Measurements from ENCODE around the gene TMEM201.
"Not testable (repeated sequence)": the region's sequence is repeated elsewhere in the genome, so short reads cannot be mapped to it uniquely, and the experiment has no call there.

TMEM201 gene

DNA sequence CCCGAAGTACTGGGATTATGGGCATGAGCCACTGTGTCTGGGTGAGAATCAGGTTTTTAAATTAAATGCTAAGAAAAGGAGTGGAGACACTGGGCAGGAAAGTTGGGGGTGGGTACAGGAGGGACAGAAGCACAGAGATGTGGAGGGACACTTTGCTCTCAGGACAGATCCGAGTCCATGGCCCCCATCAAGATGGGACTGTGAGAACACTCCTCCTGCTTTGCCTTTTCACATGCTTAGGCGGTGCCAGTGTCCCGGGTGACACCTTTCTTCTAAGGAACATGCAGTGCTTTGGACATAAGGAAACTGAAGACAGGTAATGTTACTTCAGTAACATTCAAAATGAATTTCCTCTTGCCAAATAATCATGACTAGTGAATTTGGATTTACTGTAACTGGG is 32.8 kb upstream of the TMEM201 start:
- FAIRE-seq (no peak), DNase-seq (ENCODE audit: insufficient read length, low spot score) (no peak)
- TF ChIP-seq PAX5 (IDR thresholded peaks at IDR 0.05; ENCODE audit: insufficient read depth, low read length, severe bottlenecking) (no peak), POLR2A (IDR thresholded peaks at IDR 0.05; ENCODE audit: low read depth, low read length) (no peak), TAF1 (IDR thresholded peaks at IDR 0.05; ENCODE audit: low read depth, low read length) (no peak), POU2F2 (IDR thresholded peaks at IDR 0.05; ENCODE audit: low read depth, low read length) (no peak), SPI1 (IDR thresholded peaks at IDR 0.05; ENCODE audit: low read depth, low read length) (no peak), POLR2AphosphoS5 (IDR thresholded peaks at IDR 0.05; ENCODE audit: low read depth, low read length) (no peak)

- FAIRE-seq (no peak), DNase-seq (ENCODE audit: insufficient read length, low spot score) (no peak)
- TF ChIP-seq POU2F2 (IDR thresholded peaks at IDR 0.05; ENCODE audit: low read depth, low read length): no peak
- no peak for TF ChIP-seq TAF1 (IDR thresholded peaks at IDR 0.05; ENCODE audit: low read depth, low read length)
These were observed 31.1 kb upstream of the TMEM201 start for GRCh38 chr1:9557624-9558023.

DNA sequence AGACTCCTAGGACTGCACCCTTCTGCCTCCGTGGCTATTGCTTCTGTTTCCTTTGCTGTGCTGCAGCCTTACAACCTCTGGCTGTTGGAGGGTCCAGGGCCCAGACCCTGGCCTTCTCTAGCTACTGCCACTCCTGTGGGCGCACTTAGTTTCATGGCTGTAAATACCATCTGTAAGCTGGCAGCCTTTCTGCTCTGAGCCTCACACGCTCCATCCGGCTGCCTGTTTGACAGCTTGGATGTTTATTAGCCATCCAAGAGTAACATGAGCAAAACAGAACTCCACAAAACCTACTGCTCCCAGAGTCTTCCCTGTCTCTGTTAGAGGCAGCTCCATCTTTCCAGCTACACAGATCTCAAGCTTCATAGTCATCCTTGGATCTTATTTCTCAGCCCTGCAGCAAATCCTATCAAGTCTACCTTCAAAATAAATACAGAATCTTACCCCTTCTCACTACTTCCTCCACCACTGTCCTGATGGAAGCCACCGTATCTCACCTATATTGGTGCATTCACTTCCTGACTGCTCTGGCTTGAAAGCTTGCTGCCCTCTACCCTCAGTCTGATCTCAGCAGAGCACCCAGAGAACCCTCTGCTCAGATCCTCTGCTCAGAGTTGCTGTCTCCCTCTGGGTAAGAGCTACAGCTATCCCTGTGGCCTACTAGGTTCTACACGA is 30.3 kb upstream of the TMEM201 start:
- DNase-seq (ENCODE audit: insufficient read length, low spot score) (no peak), FAIRE-seq (no peak)
- TF ChIP-seq POLR2AphosphoS5 (IDR thresholded peaks at IDR 0.05; ENCODE audit: low read depth, low read length): no peak
- no peak for TF ChIP-seq SPI1 (IDR thresholded peaks at IDR 0.05; ENCODE audit: low read depth, low read length)
- TF ChIP-seq TAF1 (IDR thresholded peaks at IDR 0.05; ENCODE audit: low read depth, low read length): no peak
- TF ChIP-seq PAX5 (IDR thresholded peaks at IDR 0.05; ENCODE audit: insufficient read depth, low read length, severe bottlenecking): no peak

- DNase-seq (ENCODE audit: insufficient read length, low spot score) (no peak), FAIRE-seq (no peak)
- TF ChIP-seq SPI1 (IDR thresholded peaks at IDR 0.05; ENCODE audit: low read depth, low read length) (no peak), TAF1 (IDR thresholded peaks at IDR 0.05; ENCODE audit: low read depth, low read length) (no peak), POU2F2 (IDR thresholded peaks at IDR 0.05; ENCODE audit: low read depth, low read length) (no peak), PAX5 (IDR thresholded peaks at IDR 0.05; ENCODE audit: insufficient read depth, low read length, severe bottlenecking) (no peak), POLR2AphosphoS5 (IDR thresholded peaks at IDR 0.05; ENCODE audit: low read depth, low read length) (no peak), POLR2A (IDR thresholded peaks at IDR 0.05; ENCODE audit: low read depth, low read length) (no peak)
These were observed 29.7 kb upstream of the TMEM201 start for GRCh38 chr1:9558946-9559545.

GRCh38 chr1:9559673-9560072 is 29.0 kb upstream of the TMEM201 start:
- TF ChIP-seq POU2F2 (IDR thresholded peaks at IDR 0.05; ENCODE audit: low read depth, low read length) (no peak), PAX5 (IDR thresholded peaks at IDR 0.05; ENCODE audit: insufficient read depth, low read length, severe bottlenecking) (no peak), POLR2A (IDR thresholded peaks at IDR 0.05; ENCODE audit: low read depth, low read length) (no peak), TAF1 (IDR thresholded peaks at IDR 0.05; ENCODE audit: low read depth, low read length) (no peak)
- no peak for DNase-seq (ENCODE audit: insufficient read length, low spot score)
- FAIRE-seq: no peak

DNA sequence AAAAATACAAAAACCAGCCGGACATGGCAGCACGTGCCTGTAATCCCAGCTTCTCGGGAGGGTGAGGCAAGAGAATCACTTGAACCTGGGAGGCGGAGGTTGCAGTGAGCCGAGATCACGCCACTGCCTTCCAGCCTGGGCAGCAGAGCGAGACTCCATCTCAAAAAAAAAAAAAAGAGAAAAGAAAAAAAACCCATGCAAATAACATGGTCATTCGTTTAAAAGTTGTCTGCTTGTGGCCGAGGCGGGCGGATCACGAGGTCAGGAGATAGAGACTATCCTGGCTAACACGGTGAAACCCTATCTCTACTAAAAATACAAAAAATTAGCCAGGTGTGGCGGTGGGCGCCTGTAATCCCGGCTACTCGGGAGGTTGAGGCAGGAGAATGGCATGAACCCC is 28.6 kb upstream of the TMEM201 start:
- FAIRE-seq; DNase-seq (ENCODE audit: insufficient read length, low spot score): not testable (repeated sequence)

- FAIRE-seq (no peak), DNase-seq (ENCODE audit: insufficient read length, low spot score) (no peak)
- TF ChIP-seq SPI1 (IDR thresholded peaks at IDR 0.05; ENCODE audit: low read depth, low read length) (no peak), POLR2AphosphoS5 (IDR thresholded peaks at IDR 0.05; ENCODE audit: low read depth, low read length) (no peak), PAX5 (IDR thresholded peaks at IDR 0.05; ENCODE audit: insufficient read depth, low read length, severe bottlenecking) (no peak), POU2F2 (IDR thresholded peaks at IDR 0.05; ENCODE audit: low read depth, low read length) (no peak), POLR2A (IDR thresholded peaks at IDR 0.05; ENCODE audit: low read depth, low read length) (no peak), TAF1 (IDR thresholded peaks at IDR 0.05; ENCODE audit: low read depth, low read length) (no peak)
These were observed 27.3 kb upstream of the TMEM201 start for GRCh38 chr1:9561429-9561828.

GRCh38 chr1:9569267-9569666 is 19.4 kb upstream of the TMEM201 start:
- TF ChIP-seq POU2F2 (IDR thresholded peaks at IDR 0.05; ENCODE audit: low read depth, low read length) (no peak), PAX5 (IDR thresholded peaks at IDR 0.05; ENCODE audit: insufficient read depth, low read length, severe bottlenecking) (no peak), TAF1 (IDR thresholded peaks at IDR 0.05; ENCODE audit: low read depth, low read length) (no peak), POLR2AphosphoS5 (IDR thresholded peaks at IDR 0.05; ENCODE audit: low read depth, low read length) (no peak), POLR2A (IDR thresholded peaks at IDR 0.05; ENCODE audit: low read depth, low read length) (no peak), SPI1 (IDR thresholded peaks at IDR 0.05; ENCODE audit: low read depth, low read length) (no peak)
- DNase-seq (ENCODE audit: insufficient read length, low spot score) (no peak), FAIRE-seq (no peak)

DNA sequence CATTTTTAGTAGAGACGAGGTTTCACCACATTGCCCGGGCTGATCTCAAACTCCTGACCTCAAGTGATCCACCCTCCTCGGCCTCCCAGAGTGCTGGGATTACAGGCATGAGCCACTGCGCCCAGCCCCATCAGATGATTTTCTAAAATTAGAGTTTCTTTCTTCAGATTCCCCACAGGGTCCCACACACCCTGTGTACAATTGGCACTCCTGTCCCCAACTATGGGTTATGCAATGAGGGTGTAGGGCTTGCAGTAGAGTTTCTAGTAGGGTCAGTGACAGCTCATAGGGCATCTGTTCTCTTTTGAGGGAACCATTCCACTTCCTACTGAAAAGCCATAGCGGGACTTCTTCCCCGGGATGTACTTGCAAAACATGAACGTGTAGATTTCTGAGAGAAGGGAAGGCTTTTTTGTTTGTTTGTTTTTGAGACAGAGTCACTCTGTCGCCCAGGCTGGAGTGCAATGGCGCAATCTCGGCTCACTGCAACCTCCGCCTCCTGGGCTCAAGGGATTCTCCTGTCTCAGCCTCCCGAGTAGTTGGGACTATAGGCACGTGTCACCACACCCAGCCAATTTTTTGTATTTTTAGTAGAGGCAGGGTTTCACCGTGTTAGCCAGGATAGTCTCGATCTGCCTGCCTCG is 17.7 kb upstream of the TMEM201 start:
- not testable (repeated sequence) for DNase-seq (ENCODE audit: insufficient read length, low spot score); FAIRE-seq

- DNase-seq (ENCODE audit: insufficient read length, low spot score): no peak
- no peak for TF ChIP-seq PAX5 (IDR thresholded peaks at IDR 0.05; ENCODE audit: insufficient read depth, low read length, severe bottlenecking)
- no peak for TF ChIP-seq POLR2A (IDR thresholded peaks at IDR 0.05; ENCODE audit: low read depth, low read length)
- TF ChIP-seq POU2F2 (IDR thresholded peaks at IDR 0.05; ENCODE audit: low read depth, low read length): no peak
- no peak for TF ChIP-seq SPI1 (IDR thresholded peaks at IDR 0.05; ENCODE audit: low read depth, low read length)
- TF ChIP-seq POLR2AphosphoS5 (IDR thresholded peaks at IDR 0.05; ENCODE audit: low read depth, low read length): no peak
- TF ChIP-seq TAF1 (IDR thresholded peaks at IDR 0.05; ENCODE audit: low read depth, low read length): no peak
- FAIRE-seq: no peak
These were observed 15.0 kb upstream of the TMEM201 start for GRCh38 chr1:9573723-9574122.

All from GM12891 (cell line).